ENCODE data around the gene STAMBP.

Gene STAMBP

GRCh38 chr2:73914667-73915066 is 85.9 kb downstream of the STAMBP start:
- TF ChIP-seq CTCF (IDR thresholded peaks at IDR 0.05; ENCODE audit: control extremely low read depth, extremely low read depth, low read depth, missing control alignments) = no peak
- CTCF ChIA-PET = interaction anchor here (7.8 kb wide), 1 partner anchor 6 kb away, joined by 72 read pairs; no protein-coding TSS in a partner anchor
- DNase-seq (ENCODE audit: extremely low spot score) = no peak
- POLR2A ChIA-PET = no interaction called here

DNA sequence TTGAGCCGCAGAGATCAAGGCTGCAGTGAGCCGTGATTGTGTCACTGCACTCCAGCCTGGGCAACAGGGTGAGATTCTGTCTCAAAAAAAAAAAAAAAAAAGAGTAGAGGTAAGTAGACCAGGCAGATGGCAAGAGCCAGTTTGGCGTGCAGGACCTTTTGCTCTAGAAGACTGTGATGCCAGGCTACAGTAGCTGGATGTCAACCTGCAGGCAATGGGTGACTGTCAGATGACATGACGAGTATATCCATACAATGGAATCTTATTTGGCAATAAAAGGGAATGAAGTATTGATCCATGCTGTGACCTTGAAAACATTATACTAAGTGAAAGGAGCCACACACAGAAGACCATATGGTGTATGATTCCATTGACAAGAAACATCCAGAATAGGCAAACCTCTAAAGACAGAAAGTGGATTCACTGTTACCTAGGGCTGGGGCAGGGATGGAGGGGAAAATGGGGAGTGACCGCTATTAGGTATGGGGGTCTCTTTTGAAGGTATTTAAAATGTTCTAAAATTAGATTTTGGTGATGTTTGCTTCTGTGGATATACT is 86.8 kb downstream of the STAMBP start:
- CTCF ChIA-PET = interaction anchor here (1.5 kb wide), 1 partner anchor 23 kb away, joined by 3 read pairs; the partner anchor contains the start of gene ACTG2
- DNase-seq (ENCODE audit: extremely low spot score) = no peak
- POLR2A ChIA-PET = no interaction called here
- no peak for TF ChIP-seq CTCF (IDR thresholded peaks at IDR 0.05; ENCODE audit: control extremely low read depth, extremely low read depth, low read depth, missing control alignments)

GRCh38 chr2:73916666-73917065 is 87.9 kb downstream of the STAMBP start:
- ChIA-PET CTCF (interaction anchor here (0.9 to 8.1 kb wide), 5 partner anchors 6 to 93 kb away, joined by 3 to 72 read pairs (median 4); partner anchors contain the start of gene ACTG2), POLR2A (no interaction called here)
- no peak for TF ChIP-seq CTCF (IDR thresholded peaks at IDR 0.05; ENCODE audit: control extremely low read depth, extremely low read depth, low read depth, missing control alignments)

DNA sequence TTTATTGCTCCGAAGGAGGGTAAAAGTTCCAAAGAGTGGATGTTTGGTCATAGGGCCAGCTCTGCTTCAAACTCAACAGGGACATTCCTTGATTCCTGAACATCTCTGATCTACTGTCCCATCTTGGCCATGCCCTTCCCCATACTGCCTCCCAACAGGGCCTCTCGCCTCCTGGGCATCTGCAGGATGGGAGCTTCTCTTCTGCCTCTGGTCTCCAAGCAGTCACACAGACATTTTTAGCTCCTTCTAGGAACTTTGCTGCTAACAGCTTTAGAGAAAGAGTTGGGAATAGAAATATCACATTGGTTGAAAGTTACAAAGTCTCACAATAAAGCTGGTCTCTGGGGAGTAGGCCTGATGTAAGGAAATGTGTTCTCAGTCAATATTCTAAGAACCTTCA is 88.5 kb downstream of the STAMBP start:
- CTCF ChIA-PET = interaction anchor here (0.9 to 8.1 kb wide), 4 partner anchors 6 to 93 kb away, joined by 4 to 72 read pairs (median 4); no protein-coding TSS in a partner anchor
- DNase-seq (ENCODE audit: extremely low spot score) = no peak
- POLR2A ChIA-PET = no interaction called here
- no peak for TF ChIP-seq CTCF (IDR thresholded peaks at IDR 0.05; ENCODE audit: control extremely low read depth, extremely low read depth, low read depth, missing control alignments)

More at GRCh38 chr2:73916666-73917065, 87.9 kb downstream of the STAMBP start:
- no peak for DNase-seq (ENCODE audit: extremely low spot score)

- POLR2A ChIA-PET = no interaction called here
- CTCF ChIA-PET = interaction anchor here (0.9 to 8.1 kb wide), 6 partner anchors 7 to 94 kb away, joined by 3 to 72 read pairs (median 4); partner anchors contain the start of gene DGUOK
- DNase-seq (ENCODE audit: extremely low spot score) = no peak
- TF ChIP-seq CTCF (IDR thresholded peaks at IDR 0.05; ENCODE audit: control extremely low read depth, extremely low read depth, low read depth, missing control alignments) = no peak
Observed at GRCh38 chr2:73917696-73918207, 89.0 kb downstream of the STAMBP start.

GRCh38 chr2:73918856-73919255 is 90.1 kb downstream of the STAMBP start:
- no peak for DNase-seq (ENCODE audit: extremely low spot score)
- CTCF ChIA-PET = interaction anchor here (0.8 to 8.1 kb wide), 4 partner anchors 8 to 281 kb away, joined by 3 to 72 read pairs (median 3); partner anchors contain the start of gene DGUOK
- POLR2A ChIA-PET = no interaction called here
- no peak for TF ChIP-seq CTCF (IDR thresholded peaks at IDR 0.05; ENCODE audit: control extremely low read depth, extremely low read depth, low read depth, missing control alignments)

Data from GM10248 (cell line).